ENCODE data around the gene HMG20B.

Gene HMG20B

GRCh38 chr19:3622224-3622623, 49.5 kb downstream of the HMG20B start:
- DNase-seq, result no peak

- no peak for DNase-seq
These were observed 51.0 kb downstream of the HMG20B start for GRCh38 chr19:3623716-3624115.

- no peak for DNase-seq
These were observed 53.3 kb downstream of the HMG20B start for GRCh38 chr19:3625996-3626472.

- peak; percentile 99 to 100 for DNase-seq
These were observed 54.0 kb downstream of the HMG20B start, which contains the start of gene CACTIN for GRCh38 chr19:3626473-3627350. CACTIN (minus strand) TSS chr19:3626790; CDS start chr19:3626762, 28 bp downstream.

- no peak for DNase-seq
These were observed 54.6 kb downstream of the HMG20B start for GRCh38 chr19:3627351-3627723.
